GM13977 (cell line): Measurements from ENCODE around the gene UBE2Q2.

Source experiments
- DNase-seq: peaks from one replicate; pipeline ENCODE4 v3.0.0; 2012; ENCODE audit warnings: low spot score
- in situ Hi-C: fragments of 300-500 bp; cut with MboI; formaldehyde crosslinking; loops from one replicate; pipeline ENCODE4 v1.12.0; 2022; ENCODE audit warnings: low sequenced_read_pairs, low pct_unique_long_range_greater_than_20kb, mixed read lengths, inconsistent platforms; ENCODE audit not compliant: unreplicated experiment
- TF ChIP-seq, protein P1 (sequence below): IDR thresholded peaks from 2 replicates; pipeline ENCODE4 v1.5.1; 2012; ENCODE audit warnings: mild to moderate bottlenecking, control low read depth; ENCODE audit not compliant: insufficient read depth; ENCODE audit errors: extremely low read depth, missing control alignments

Gene UBE2Q2

DNA sequence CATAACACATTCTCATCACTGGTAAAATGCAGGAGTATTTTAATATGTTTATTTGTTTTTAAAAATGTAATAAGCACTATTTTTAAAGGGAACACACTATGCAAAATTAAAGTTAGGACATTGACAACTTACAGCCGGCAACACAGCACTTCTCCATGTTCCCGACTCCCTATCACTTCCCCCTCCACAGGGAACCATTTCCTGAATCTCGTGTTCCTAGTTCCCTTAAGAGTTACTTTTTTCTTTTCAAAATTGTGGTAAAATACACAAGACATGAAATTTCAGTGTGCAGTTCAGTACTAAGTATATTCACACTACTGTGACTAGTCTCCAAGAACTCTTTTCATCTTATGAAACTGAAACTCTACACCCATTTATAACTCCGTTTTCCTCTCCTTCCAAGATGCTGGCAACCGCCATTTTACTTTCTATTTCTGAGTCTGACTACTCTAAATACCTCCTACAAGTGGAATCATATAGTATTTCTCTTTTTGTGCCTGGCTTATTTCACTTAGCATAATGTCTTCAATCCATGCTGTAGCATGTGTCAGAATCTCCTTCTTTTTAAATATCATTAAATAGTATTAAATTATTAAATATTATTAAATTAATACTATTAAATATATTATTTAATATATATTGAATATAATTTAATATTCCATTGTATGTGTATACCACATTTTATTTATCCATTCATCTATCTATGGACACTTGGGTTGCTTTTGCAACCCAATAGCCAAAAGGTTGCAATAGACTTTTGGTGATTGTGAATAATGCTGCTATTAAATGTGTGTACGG, 25.9 kb upstream of the UBE2Q2 start:
- no peak for DNase-seq
- TF ChIP-seq, protein P1, sequence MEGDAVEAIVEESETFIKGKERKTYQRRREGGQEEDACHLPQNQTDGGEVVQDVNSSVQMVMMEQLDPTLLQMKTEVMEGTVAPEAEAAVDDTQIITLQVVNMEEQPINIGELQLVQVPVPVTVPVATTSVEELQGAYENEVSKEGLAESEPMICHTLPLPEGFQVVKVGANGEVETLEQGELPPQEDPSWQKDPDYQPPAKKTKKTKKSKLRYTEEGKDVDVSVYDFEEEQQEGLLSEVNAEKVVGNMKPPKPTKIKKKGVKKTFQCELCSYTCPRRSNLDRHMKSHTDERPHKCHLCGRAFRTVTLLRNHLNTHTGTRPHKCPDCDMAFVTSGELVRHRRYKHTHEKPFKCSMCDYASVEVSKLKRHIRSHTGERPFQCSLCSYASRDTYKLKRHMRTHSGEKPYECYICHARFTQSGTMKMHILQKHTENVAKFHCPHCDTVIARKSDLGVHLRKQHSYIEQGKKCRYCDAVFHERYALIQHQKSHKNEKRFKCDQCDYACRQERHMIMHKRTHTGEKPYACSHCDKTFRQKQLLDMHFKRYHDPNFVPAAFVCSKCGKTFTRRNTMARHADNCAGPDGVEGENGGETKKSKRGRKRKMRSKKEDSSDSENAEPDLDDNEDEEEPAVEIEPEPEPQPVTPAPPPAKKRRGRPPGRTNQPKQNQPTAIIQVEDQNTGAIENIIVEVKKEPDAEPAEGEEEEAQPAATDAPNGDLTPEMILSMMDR: no peak
- in situ Hi-C loops: loop anchor here (25.0 kb wide), 1 partner anchor 320 kb away; no protein-coding TSS in a partner anchor

DNA sequence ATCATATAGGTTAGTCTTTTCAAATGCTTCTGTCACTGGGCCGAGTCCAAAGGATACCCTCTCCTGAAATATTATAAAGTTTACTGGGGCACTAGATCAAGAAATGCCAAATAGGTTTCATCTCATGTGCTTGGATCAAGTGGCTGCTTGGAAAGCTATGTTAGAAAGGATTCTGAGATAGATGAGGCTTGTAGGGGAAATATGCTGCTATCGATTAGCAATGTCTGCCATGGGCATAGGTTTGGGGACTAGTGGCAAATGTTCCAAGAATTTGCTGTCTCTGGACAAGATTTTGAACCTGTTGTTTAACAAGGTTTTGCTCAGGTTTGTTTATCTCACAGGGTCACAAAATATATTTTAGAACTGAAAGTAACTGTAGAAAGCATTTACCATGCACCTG, 23.0 kb upstream of the UBE2Q2 start:
- in situ Hi-C loops: loop anchor here (25.0 kb wide), 1 partner anchor 317 kb away; no protein-coding TSS in a partner anchor
- DNase-seq: no peak
- TF ChIP-seq, protein P1: no peak

DNA sequence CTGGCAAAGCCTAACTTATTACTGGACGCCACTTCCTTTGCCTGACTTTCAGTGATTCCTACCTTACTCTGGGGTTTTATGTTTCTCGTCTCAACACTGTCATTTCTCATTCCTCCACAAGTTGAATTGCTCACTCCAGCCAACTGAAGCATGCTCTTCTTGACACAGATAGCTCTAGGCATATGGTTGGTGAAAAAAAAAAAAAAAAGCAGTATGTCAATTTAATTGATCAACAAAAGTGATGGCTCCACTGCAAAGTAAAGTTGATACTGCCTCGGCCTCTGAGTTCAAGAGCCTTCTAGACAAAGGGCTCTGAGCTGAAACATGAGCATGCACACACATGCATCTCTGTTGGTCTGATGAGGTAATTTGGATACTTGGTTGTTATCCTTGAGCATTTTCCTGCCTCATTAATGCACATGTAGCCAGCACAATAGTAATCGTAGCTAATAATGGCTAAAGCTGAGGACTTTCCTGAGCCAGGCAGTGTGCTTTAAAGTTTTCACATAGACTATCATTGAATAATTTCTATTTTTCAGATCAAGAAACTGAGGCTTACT, 21.4 kb upstream of the UBE2Q2 start:
- TF ChIP-seq, protein P1: no peak
- no peak for DNase-seq
- in situ Hi-C loops: loop anchor here (25.0 kb wide), 1 partner anchor 315 kb away; no protein-coding TSS in a partner anchor

DNA sequence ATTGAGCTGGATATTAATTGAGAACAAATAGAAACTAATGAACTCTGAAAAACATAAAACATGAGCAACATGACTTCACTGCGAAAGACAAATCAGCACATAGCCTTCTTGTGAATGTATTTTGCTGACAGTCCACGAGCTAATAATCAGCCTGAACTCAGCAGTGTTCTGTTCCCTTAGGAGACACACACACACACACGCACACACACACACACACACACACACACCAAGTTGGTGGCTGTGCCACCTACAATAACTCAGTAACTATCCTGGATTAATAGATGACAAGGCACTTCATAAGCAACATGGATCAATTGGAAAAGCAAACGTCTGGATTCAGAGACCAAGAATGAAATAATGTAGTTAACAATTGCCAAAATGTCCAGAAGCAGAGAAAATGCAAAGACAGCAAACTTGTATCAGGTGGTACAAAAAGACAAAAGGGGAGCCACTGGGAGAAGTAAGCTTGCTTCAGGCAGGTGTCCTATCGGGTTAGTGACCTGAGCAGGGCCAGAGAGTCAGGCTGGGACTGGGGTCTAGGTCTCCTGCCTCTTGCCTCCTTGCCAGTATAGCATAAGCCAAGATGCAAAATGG, 20.5 kb upstream of the UBE2Q2 start:
- TF ChIP-seq, protein P1: no peak
- in situ Hi-C loops: loop anchor here (25.0 kb wide), 1 partner anchor 315 kb away; no protein-coding TSS in a partner anchor
- no peak for DNase-seq

DNA sequence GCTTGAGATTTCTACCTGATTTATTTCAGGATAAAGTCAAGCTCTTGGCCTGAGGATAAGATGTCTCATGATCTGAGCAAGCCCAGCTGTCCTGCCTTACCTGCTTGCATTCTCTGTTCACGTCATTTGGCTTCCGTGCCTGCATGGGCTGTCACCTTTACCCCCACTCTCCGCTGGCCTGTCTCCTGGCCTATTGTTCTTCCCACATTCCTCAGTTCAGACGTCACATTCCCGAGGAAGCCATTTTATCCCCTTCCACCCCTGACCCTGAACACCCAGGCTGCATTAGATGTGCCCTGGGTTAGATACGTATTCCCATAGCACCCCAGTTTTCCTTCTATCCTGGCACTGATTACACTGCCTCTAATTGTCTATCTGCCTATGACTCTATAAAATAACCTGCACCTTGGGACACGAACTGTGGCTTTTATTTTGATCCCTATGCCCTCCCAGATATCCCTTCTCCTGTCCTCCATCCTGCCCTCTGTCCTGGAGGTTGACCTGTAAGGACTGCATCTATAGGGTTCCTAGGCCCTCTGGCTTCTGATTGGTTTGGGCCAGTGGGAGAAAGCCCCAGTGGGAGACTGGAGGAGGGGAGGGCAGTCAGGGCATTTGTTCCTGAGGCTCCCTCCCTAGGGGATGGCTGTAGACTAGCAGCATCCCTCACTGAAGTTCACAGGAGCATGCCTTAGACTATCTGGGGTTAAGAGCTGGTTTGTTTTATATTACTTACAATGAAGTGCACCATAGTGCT, 19.2 kb upstream of the UBE2Q2 start:
- TF ChIP-seq, protein P1: no peak
- DNase-seq: no peak
- in situ Hi-C loops: loop anchor here (25.0 kb wide), 1 partner anchor 313 kb away; no protein-coding TSS in a partner anchor

DNA sequence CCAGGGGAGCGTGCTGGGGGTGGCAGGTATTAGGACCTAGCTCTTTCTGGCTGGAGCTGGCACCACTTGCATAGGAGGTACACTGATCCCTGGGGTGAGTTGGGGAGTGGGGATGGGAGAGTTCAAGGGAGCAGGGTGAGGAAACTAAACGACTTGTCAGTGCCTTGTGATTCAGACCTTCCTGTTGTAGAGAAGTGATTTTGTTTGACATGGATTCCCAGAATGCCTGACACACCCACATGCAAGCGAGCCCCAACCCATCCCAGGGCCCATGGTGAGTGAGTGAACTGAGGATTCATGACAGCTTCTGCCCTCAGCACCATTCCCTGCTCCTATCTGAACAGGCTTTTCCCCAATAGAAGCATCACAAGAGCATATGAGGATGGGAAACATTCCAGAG, 15.6 kb upstream of the UBE2Q2 start:
- TF ChIP-seq, protein P1: no peak
- in situ Hi-C loops: no loop called here
- DNase-seq: no peak
